MV-4-11 (cell line): ENCODE data around the gene DOHH.

Source experiments
- DNase-seq: peaks from one replicate; lab custom pipeline; 2025; lab: John Stamatoyannopoulos, UW

Gene DOHH

DNA sequence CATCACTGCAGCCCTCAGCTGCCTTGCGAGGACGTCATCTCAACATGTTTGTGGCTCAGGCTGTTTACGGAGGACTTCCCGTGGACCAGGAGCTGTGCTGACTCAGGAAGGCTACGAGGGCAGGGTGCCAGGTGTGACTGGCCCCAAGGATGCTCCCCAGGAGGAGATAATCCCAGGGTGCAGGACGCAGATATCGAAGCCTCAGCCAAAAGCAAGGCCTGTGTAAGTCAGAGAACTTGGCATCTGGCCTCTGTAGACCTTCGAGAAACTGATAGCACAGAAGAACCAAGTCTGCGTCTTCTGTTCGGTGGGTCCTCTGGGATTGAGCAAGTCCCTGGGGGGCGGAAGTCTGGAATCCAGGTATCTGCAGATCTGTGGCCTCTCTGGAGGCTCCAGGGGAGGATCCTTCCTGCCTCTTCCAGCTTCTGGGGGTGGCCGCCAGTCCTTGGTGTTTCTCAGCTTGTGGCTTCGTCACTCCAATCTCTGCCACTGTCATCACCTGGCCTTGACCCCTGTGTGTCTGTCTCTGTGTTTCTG, 2.6 kb upstream of the DOHH start:
- DNase-seq: no peak

DNA sequence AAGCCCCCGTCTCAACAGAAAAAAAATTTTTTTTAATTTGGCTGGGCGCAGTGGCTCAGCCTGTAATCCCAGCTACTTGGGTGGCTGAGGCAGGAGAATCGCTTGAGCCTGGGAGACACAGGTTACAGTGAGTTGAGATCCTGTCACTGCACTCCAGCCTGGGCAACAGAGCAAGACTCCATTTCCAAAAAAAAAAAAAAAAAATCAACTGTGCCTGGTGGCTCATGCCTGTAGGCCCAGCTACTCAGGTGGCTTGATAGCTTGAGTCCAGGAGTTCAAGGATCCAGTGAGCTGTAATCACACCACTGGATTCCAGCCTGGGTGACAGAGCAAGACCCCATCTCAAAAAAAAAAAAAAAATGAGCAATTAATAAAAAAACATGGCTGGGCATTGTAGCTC, 1.3 kb upstream of the DOHH start:
- DNase-seq: no peak

DNA sequence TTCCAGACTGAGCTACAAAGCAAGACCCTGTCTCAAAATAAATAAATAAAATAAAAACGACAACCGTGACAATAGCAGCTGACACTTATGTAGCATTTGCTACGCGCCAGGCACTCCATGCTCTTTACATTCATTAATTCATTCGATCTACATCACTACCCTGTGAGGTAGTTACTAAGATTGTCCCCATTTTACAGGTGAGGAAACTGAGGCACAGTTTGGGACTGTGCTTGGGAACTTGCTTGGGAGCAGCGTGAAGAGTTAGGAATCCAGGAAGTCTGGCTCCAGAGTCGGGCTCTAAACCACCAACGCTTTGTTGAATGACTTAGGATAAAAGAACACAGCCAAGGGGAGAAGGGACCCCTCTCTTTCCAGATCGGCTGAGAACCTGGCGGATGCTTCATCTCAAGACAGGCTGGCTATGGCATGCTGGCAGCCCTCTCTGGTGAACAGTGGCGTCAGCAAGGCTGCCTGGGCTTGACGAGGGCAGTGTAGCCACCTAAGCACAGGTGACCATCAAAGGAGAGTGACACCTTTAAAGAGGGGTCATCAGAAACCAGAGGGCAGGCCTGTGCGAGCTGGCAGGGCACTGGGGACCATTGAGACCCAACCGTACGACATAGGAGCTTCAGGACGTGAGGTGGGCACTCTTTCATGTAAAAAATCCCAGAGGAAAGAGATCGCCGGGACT, 591 bp downstream of the DOHH start:
- DNase-seq: no peak

DNA sequence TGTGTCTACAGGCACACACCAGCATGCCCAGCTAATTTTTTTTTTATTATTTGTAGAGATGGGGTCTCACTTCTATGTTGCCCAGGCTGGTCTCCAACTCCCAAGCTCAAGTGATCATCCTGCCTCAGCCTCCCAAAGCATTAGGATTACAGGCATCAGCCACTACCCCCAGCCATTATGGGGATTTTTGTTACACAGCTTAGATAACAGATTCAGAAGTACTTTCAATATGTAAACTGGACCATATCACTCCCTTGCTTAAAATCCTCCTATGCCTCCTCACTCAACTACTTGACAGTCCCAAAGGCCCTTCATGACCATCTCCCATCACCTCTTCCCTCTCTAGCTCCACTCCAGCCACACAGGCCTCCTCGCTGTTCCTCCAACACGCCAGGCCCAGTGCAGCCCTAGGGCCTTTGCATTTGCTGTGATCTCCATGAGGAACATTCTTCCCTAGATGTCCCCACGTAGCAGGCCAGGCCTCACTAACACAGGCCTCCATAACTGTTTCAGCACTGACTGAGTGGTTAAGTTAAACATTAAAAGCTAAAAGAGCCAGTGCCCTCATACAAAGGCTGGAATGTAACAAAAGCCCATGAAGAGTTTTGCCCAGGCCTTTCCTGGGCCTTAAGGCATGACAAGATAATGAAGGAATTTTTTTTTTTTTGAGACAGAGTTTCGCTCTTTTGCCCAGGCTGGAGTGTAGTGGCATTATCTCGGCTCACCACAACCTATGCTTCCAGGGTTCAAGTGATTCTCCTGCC, 2.5 kb downstream of the DOHH start:
- DNase-seq: no peak

DNA sequence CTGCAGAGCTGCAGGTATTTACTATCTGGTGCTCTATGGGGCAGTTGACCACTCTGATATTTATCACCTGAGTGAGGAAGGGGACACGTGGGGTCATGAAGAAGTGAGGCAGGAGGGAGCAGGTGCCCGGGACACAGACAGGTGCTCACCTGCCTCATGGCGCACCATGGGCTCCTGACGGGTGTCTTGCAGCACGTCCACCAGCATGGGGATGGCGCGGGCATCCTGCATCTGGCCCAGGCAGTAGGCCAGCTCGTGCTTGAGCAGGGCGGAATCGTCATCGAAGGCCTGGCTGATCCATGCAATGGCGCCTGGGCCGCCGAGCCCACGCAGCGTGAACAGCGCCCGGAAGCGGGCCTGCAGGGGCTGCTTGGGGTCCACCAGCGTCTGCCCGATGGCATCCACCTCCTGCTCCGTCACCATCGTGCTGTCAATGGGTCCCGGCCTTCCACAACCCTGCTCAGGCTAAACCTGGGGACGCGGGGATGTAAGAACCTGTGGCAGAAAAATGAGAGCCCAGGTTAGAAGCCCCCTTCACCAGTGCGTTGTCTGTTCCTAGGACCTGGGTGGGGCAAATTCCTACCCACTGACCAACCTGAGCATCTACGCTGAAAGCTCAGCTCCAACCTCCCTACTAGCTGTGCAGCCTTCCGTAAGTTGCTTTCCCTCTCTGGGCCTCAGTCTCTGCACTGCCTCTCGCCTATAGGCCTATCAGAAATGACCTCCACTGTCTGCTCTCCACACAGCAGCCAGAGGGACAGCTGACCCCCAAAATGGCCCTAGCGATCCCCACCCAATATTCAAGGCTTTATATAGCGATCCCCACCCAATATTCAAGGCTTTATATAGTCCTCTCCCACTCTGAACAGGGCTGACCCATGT, 3.8 kb downstream of the DOHH start:
- DNase-seq: no peak

DNA sequence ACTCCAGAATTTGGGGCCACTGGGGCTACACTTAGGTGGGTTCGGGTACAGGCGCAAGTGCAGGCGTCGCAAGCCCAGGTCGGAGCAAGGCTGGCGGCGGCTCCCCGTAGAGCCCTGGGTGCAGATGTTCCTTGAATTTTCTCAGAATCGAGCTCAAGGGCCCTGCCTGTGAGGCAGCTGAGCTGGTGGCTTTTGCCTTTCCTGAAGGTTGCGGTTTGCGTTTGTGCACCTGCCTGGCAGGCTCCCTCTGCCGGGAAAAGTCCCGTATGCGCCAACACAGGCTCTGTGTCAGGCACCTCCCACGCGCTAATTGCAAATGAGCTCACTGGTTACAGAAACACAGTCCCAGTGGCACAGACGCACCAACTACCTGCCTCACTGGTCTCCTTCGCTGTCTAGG, 5.9 kb downstream of the DOHH start:
- no peak for DNase-seq

DNA sequence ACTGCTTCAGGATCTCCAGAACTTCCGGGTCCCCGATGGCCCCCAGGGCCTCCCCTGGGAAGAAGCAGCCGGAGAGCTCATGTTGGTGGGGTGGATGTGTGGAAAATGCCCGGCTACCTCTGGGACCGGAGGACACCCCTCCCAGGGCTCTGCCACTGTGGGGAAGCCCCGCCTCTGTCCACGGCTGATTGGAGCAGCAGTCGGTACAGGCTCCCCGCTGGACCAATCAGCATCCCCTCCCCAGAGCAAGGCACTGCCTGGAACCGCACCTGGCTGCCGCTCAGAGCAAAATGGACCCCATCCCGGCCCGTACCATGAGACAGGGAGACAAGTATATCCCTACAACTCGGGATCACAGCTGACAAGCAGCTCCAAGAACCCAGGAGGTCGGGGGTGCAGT, 6.4 kb downstream of the DOHH start:
- no peak for DNase-seq

DNA sequence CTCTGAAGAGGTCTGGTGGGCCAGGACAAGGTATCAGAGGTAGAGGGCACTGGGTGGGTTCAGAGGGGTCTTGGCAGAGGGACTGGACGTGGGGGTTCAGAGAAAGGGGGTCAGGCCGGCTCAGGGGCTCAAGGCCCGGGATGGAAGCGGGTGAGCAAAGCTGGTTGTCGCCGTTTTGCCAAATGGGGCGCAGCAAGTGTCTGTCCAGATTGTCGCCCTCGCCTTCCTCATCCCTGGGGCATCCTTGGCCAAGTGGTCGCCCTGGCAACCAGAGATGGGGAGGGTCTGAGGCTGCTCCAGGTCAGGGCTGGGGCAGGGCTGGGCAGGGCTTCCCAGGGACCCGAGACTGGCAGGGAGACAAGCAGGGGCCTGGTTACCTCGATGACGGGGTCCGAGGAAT, 6.8 kb downstream of the DOHH start:
- no peak for DNase-seq

DNA sequence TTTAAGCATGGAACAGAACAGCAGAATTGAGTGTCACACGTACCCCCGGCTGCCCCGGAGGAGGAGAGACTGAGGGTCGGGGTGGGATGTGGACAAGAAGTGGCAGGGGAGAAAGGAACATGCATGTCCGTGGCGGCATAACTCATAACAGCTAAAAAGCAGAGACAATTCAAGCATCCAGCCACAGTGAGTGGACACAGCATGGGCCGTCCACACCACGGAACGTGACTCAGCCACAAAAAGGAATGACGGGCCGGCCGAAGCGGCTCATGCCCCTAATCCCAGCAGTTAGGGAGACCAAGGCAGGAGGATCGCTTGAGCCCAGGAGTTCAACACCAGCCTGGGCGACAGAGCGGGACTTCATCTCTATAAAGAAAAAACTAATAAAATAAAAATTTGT, 7.6 kb downstream of the DOHH start:
- no peak for DNase-seq

DNA sequence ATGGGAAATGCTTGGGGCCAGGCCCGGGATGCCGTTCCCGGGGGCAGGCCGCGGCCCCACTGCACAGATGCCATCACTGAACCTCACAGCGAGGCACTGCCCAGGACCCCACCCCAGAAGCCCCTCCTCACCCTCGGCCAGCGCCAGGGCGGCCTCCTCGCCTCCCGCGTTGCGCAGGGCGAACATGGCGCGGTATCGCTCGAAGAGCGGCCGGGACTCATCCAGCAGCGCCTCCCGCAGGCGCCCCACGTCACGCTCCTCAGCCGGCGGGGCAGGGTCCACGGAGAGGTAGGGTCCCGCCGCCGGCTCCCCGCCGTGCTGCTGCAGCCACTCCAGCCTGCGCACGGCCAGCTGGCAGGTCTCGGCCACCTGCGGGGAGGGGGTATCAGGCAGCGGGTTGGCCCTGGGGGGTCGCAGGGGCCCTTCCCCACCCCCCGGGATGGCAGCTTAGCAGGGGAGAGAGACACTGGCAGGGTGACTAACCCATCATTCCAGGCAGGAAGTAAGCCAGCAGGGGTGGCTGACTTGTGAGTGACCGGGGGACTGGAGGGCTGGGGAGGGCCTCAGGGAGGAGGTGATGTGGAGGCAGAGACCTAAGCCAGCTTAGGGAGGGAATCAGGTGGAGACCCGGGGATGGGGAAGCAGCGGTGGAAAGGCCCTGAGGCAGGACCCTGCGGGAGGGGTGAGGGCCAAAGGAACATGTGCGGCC, 8.2 kb downstream of the DOHH start:
- no peak for DNase-seq

DNA sequence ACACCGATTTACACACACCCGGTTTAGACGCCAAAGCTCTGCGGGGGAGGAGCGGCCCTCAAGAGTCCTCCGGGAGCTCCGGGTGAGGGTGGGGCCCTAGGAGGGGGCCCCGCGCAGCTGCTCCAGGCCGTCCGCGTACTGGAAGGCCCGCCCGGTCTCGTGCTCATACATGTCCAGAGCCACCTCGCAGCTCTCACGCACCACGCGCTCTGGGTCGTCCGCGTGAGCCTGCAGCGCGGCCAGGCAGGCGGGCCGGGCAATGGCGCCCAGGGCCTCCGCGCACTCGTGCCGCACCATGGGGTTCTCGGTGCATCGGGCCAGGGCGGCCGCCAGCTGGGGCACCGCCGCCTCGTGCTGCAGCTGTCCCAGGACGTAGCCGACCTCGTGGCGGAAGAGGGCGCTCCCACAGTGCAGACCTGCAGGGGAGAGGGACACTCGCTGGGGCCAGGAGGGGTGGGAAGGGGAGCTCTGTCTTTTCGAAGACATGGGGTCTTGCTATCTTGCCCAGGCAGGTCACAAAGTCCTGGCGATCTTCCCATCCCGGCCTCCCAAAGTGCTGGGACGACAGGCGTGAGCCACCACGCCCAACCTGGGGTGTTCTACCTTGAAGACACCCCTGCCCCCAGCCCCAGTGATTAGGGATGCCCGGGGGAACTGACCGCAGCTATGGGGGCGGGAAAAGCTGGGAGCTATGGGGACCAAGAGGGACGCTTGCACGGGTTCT, 8.9 kb downstream of the DOHH start:
- DNase-seq: no peak

DNA sequence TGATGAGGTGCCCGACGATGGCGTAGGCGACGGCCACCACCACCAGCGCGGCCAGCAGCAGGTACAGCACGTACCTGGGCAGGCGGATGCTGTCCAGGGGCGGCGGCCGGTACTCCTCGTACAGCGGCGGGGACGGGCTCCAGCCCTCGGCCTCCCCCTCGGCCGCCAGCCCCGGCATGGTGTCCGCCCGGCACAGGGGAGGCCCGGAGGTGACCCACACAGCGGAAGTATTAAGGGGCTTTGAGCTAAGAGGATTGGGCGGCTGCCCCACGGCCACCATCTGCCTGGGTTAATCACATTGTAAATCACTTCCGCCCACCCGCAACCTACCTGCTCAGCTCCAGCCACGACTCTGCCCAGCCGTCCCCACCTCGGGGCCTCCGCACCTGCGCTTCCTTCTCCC, 17.2 kb downstream of the DOHH start, which contains the start of gene SMIM44:
Gene SMIM44 (minus strand): TSS at position 216 of the 403 bp plus-strand sequence. CDS start 38 bp downstream, at position 178.
- no peak for DNase-seq

DNA sequence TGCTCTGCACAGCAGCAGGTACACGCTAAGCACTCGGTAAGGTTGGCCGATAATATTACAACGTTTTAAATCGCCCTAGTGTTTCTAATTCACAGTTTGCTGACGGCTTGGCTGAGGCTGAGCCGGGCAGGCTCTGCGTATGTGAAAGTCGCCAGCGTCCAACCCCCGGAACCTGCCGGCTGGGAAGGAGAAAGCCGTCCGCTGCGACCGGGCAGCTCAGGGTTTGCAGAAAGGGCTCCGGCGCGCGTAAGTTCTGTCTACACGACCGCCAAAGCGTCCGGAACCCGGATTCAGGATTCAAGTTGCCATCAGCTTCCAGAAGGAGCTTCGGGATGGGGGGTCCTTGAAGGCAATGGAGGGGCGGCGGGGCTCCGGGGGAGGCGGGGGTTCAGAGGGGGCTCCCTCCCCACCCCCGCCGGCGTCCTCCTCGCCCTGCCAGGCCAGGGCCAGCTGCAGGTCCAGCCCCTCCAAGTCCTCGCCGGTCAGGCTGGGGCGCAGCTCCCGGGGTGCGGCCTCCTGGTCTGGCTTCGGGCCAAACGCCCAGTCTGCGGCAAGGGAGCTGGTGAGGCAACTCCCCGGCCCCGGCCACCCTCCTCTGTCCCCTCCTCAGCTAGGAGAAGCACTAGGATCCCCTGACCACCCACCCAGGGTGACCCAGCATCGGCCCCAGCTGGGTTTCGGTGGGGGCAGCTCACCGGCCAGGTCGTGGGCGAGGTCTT, 17.8 kb downstream of the DOHH start:
- DNase-seq: no peak

DNA sequence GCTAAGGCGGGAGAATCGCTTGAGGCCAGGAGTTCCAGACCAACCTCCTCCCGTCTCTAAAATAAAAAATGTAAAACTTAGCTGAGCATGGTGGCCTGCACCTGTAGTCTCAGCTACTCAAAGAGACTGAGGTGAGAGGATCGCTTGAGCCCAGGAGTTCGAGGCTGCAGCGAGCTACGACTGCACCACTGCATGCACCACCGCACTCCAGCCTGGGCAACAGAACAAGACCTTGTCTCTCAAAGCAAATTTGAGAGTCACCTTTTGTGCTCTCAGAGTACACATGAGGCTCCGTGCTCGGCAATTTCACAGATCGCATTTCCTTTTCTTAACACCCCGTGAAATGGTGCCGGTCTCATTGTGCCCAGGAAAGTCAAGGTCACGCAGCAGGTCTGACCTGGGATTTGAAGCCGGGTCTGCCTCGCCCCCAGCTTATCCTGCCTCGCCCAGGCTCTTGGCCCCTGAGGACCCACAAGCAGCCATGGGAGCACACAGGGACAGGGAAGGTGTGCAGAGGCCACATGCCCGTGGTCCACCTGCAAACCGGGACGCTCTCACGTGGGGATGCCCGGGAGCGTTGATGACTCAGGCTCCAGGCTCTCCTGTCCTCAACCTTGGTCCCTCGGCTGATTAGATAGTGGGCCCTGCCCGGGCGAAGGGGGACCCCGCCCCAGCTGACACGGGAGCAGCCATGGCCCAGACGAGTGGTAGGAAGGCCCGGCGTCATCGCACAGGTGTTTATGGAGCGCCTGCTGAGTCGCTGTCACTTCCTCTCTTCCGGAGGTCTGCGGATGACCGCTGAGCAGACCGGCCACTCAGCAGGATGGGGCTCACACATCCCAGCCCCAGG, 19.0 kb downstream of the DOHH start:
- no peak for DNase-seq

DNA sequence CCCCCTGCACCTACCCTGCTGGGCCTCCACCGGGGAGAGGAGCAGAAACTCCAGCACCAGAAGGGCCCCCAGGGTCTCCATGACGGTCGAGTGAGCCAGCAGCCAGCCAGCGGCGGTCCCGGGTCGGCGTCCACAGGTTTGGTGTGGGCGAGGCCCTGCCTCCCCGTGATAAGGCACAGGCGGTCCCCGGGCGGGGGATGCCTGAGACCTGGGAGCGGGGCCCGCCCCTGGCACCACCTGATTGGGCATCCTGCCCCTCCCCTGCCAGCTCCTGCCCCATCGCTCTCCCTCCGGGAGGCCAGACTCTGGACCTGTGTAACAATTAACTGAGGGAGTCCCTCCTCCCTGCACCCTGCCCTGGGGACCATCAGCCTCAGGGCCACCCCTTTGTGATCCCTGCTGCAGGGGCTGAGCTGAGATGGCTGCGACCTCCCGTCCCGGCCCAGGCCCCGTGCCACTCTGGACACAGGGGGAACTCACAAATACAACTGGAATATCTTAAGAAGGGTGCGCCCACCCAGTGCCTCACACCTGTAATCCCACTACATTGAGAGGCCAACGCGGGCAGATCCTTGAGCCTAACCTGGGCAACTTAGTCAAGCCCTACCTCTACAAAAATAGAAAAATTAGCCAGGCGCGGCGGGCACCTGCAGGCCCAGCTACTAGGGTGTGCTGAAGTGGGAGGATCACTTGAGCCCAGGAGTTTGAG, 19.9 kb downstream of the DOHH start, which contains the start of gene SMIM24:
Gene SMIM24 (minus strand): TSS at position 143 of the 709 bp plus-strand sequence. CDS start 62 bp downstream, at position 81.
- no peak for DNase-seq

DNA sequence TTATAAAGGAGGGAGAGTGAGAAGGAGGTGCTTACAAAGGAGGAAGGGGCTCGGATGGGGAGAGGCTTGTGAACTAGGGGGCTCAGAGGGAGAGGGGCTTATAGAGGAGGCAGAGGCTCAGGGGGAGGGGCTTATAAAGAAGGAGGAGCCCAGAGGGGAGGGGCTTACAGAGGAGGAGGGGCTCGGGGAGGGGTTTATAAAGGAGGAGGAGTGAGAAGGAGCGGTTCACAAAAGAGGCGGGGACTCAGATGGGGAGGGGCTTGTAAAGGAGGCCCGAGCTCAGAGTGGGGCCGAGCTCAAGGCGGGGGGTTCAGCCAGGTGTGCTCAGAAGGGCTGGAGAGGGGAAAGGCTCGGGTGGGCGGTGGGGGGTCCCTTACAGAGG, 20.6 kb downstream of the DOHH start:
- DNase-seq: no peak

DNA sequence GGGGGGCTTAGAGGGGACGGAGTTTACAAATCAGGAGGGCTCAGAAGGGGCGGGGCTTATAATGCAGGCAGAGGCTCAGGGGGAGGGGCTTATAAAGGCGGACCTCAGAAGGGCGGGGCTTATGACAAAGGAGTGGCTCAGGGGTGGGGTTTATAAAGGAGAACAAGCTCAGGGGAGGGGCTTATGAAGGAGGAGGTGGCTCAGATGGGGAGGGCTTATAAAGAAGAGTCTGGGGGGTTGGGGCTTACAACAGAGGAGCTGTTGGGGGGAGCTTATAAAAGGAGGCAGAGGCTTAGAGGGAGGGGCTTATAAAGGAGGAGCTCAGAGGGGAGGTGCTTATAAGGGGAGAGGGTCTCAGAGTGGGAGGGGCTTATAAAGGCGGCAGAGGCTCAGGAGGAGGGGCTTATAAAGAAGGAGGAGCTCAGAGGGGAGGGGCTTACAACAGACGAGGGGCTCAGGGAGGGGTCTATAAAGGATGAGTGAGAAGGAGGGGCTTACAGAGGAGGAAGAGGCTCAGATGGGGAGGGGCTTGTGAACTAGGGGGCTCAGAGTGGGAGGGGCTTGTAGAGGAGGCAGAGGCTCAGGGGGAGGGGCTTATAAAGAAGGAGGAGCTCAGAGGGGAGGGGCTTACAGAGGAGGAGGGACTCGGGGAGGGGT, 21.2 kb downstream of the DOHH start:
- DNase-seq: peak; percentile 72
